Adrenal gland (tissue), 5 donors: ENCODE measurements around the gene BHLHE23.

Source experiments
- POLR2A ChIP-seq, 2 donors: fragments of 450-650 bp; IDR thresholded peaks; one replicate each; pipeline ENCODE4 v1.6.1; 2017; ENCODE audit warnings: antibody characterized with exemption in 2 of 2, mild to moderate bottlenecking in 2 of 2, moderate library complexity in 1 of 2
- TF ChIP-seq, protein P1 (sequence below), 6 experiments: fragments of 450-650 bp in 4 of 6; fragments of 200-600 bp in 2 of 6; sonication (generic) in 1 of 6; IDR thresholded peaks; 1 replicate in 5 of 6; 2 replicates in 1 of 6; pipeline versions ENCODE4 v1.5.1 to v1.8.0; 2016 to 2021; ENCODE audit warnings: antibody characterized with exemption in 6 of 6, mild to moderate bottlenecking in 2 of 6, moderate library complexity in 1 of 6
- donor health status: DM: no; HTN: no; CAD: no.

DNA sequence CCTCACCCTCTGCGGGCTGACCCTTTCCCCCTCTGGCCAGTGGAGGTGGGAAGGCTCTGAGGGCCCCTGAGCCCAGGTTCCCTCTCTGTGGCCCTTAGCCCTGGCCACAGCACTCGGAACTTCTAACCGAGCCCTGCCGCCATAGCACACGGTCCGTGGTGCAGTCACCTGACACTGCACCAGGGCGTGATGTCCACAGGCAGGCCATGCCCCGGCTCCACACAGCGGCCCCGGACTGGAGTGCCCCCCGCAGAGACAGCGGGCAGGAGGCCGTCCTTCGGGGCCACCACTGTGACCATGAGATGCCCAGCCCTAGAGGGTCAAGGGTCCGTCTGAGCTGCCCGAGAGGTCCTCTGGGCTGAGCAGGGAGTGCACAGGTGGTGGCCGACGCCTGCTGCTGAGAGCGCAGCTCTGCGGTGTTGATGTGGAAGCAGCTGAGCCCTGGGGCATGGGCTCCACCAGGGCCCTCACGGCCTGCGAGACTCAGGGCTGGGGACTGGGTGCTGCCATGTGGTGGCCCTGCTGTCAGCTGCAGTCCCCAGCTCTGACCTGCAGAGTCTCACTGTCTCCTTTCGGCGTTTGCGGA is 11.2 kb upstream of the BHLHE23 start:
- TF ChIP-seq, protein P1, sequence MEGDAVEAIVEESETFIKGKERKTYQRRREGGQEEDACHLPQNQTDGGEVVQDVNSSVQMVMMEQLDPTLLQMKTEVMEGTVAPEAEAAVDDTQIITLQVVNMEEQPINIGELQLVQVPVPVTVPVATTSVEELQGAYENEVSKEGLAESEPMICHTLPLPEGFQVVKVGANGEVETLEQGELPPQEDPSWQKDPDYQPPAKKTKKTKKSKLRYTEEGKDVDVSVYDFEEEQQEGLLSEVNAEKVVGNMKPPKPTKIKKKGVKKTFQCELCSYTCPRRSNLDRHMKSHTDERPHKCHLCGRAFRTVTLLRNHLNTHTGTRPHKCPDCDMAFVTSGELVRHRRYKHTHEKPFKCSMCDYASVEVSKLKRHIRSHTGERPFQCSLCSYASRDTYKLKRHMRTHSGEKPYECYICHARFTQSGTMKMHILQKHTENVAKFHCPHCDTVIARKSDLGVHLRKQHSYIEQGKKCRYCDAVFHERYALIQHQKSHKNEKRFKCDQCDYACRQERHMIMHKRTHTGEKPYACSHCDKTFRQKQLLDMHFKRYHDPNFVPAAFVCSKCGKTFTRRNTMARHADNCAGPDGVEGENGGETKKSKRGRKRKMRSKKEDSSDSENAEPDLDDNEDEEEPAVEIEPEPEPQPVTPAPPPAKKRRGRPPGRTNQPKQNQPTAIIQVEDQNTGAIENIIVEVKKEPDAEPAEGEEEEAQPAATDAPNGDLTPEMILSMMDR (IDR thresholded peaks at IDR 0.05), result no peak
- no peak for TF ChIP-seq POLR2A (IDR thresholded peaks at IDR 0.05)
